K562 (cell line): ENCODE data around the gene SERPINB7. TPM values are rescaled to one million over a fixed set of nuclear protein-coding genes. Genes with fewer than 3 reads are reported as not detected.

Experiments
- ATAC-seq: fragments of 200-7000 bp; cut with Tn5 transposase; 3 replicates; pipeline ENCODE4 v1.9.1; 2020; ENCODE audit warnings: moderate library complexity
- BruUV-seq: library from RNA; stranded (reverse); fragments of 400-500 nt; replicated peaks from 2 replicates; lab custom pipeline; 2021; lab: Mats Ljungman, UMichigan
- CTCF ChIA-PET: fragments of 300-600 bp; formaldehyde crosslinking; extraction: SDS; loops from one replicate; lab custom pipeline; 2021; ENCODE audit warnings: low intra/inter-chr PET ratio; lab: Yijun Ruan, JAX
- POLR2A ChIA-PET: fragments of 300-600, 350-650 bp; sonication (Branson Sonifier 250); formaldehyde crosslinking; extraction: SDS; loops from one replicate; lab custom pipeline; 2021; ENCODE audit warnings: antibody characterized with exemption, inconsistent platforms; lab: Yijun Ruan, JAX
- DNase-seq, 4 experiments: peaks; one replicate each; pipeline versions ENCODE4 v3.0.0 to v3.0.0-alpha.2; 2011 to 2018; ENCODE audit warnings: low spot score in 3 of 4, mixed read lengths in 3 of 4; ENCODE audit errors: extremely low read depth in 1 of 4
- FAIRE-seq: peaks from 2 replicates; lab custom pipeline; 2011; peaks lifted over from hg19 to GRCh38; lab: Jason Lieb, UNC
- H2AFZ ChIP-seq: 2 replicates; pipeline ENCODE4 v1.6.0; 2011; ENCODE audit warnings: low read depth, low read length, control low read depth, inconsistent platforms
- H3K27ac ChIP-seq: fragments of 200-600 bp; 3 replicates; pipeline ENCODE4 v1.8.0; 2011; ENCODE audit warnings: low read depth, mild to moderate bottlenecking, control low read depth, inconsistent platforms, low read length, moderate library complexity, mixed read lengths; ENCODE audit errors: extremely low read depth
- H3K27me3 ChIP-seq, 2 experiments: fragments of 300-600 bp in 1 of 2; 2 replicates in 1 of 2; 3 replicates in 1 of 2; pipeline versions ENCODE4 v1.6.0 to v1.8.0; 2011; ENCODE audit warnings: inconsistent platforms in 2 of 2, low read length in 2 of 2, mild to moderate bottlenecking in 1 of 2, mixed read lengths in 1 of 2, moderate library complexity in 1 of 2; ENCODE audit not compliant: control insufficient read depth in 2 of 2, insufficient read depth in 2 of 2
- H3K36me3 ChIP-seq: fragments of 300-600 bp; 3 replicates; pipeline ENCODE4 v1.8.0; 2011; ENCODE audit warnings: mild to moderate bottlenecking, low read length, inconsistent platforms; ENCODE audit not compliant: control insufficient read depth, insufficient read depth
- H3K4me1 ChIP-seq, 2 experiments: fragments of 200-600 bp in 1 of 2; replicated peaks in 1 of 2; 2 replicates in 1 of 2; 3 replicates in 1 of 2; pipeline versions ENCODE4 v1.5.1 to v1.8.0; 2011; ENCODE audit warnings: inconsistent platforms in 2 of 2, low read length in 2 of 2, mild to moderate bottlenecking in 1 of 2, mixed read lengths in 1 of 2, moderate library complexity in 1 of 2; ENCODE audit not compliant: control insufficient read depth in 2 of 2, insufficient read depth in 2 of 2
- H3K4me2 ChIP-seq: 2 replicates; pipeline ENCODE4 v1.6.1; 2011; ENCODE audit warnings: low read length, control low read depth, inconsistent platforms, mixed read lengths; ENCODE audit not compliant: insufficient read depth
- H3K4me3 ChIP-seq: fragments of 200-600 bp; sonication (generic), shearing (Covaris generic); 2 replicates; pipeline ENCODE4 v1.5.1; 2016; ENCODE audit warnings: control low read depth, inconsistent platforms
- H3K79me2 ChIP-seq: fragments of 200-600 bp; 3 replicates; pipeline ENCODE4 v1.8.0; 2011; ENCODE audit warnings: low read length, inconsistent platforms; ENCODE audit not compliant: control insufficient read depth, insufficient read depth
- H3K9ac ChIP-seq, 2 experiments: 2 replicates each; pipeline versions ENCODE4 v1.6.0 to v1.6.1; 2011; ENCODE audit warnings: low read depth in 2 of 2, low read length in 2 of 2, control low read depth in 1 of 2, inconsistent platforms in 1 of 2, mild to moderate bottlenecking in 1 of 2, mixed read lengths in 1 of 2; ENCODE audit not compliant: insufficient read depth in 1 of 2
- H3K9me1 ChIP-seq: one replicate; pipeline ENCODE4 v1.6.0; 2011; ENCODE audit warnings: inconsistent platforms, mild to moderate bottlenecking, low read length, moderate library complexity; ENCODE audit not compliant: control insufficient read depth, insufficient read depth
- H3K9me3 ChIP-seq: replicated peaks from 2 replicates; pipeline ENCODE4 v1.5.1; 2011; ENCODE audit warnings: low read depth, low read length, inconsistent platforms; ENCODE audit not compliant: control insufficient read depth, insufficient read depth
- H4K20me1 ChIP-seq: replicated peaks from 2 replicates; pipeline ENCODE4 v1.6.1; 2011; ENCODE audit warnings: low read length, inconsistent platforms, mixed read lengths; ENCODE audit not compliant: control insufficient read depth, insufficient read depth
- BRD9 ChIP-seq: fragments of 450-650 bp; IDR thresholded peaks from 2 replicates; pipeline ENCODE4 v1.6.1; 2018; ENCODE audit warnings: low read depth; ENCODE audit not compliant: partially characterized antibody
- CAMTA2 ChIP-seq: fragments of 250-450 bp; sonication (Bioruptor Pico); conservative IDR thresholded peaks from 2 replicates; pipeline ENCODE4 v1.5.1; 2022
- CHD4 ChIP-seq: fragments of 200-600 bp; sonication (generic); IDR thresholded peaks from 3 replicates; pipeline ENCODE4 v1.6.1; 2012; ENCODE audit warnings: low read depth, mild to moderate bottlenecking, mixed read lengths, low read length, inconsistent platforms; ENCODE audit not compliant: insufficient read depth, insufficient replicate concordance, poor library complexity, severe bottlenecking
- E2F3 ChIP-seq: fragments of 250-450 bp; sonication (Bioruptor Pico); IDR thresholded peaks from 2 replicates; pipeline ENCODE4 v1.4.0; 2020; ENCODE audit warnings: mild to moderate bottlenecking
- MLX ChIP-seq, 2 experiments: fragments of 450-650 bp in 1 of 2; sonication (generic) in 1 of 2; formaldehyde crosslinking; conservative IDR thresholded peaks; 2 replicates each; pipeline versions ENCODE4 v1.4.0 to v1.8.1; 2020 to 2022; ENCODE audit warnings: mild to moderate bottlenecking in 1 of 2, missing genetic modification reagents in 1 of 2
- SMARCA5 ChIP-seq: fragments of 450-650 bp; IDR thresholded peaks from 2 replicates; pipeline ENCODE4 v1.6.1; 2016
- SP1 ChIP-seq: sonication (generic); formaldehyde crosslinking; IDR thresholded peaks from 2 replicates; pipeline ENCODE4 v1.8.1; 2022; ENCODE audit warnings: mild to moderate bottlenecking, missing genetic modification reagents
- TCF7 ChIP-seq: sonication (generic); IDR thresholded peaks from 2 replicates; pipeline ENCODE4 v1.6.1; 2016; ENCODE audit warnings: antibody characterized with exemption, borderline replicate concordance
- ZNF609 ChIP-seq: sonication (generic); formaldehyde crosslinking; IDR thresholded peaks from 2 replicates; pipeline ENCODE4 v1.8.1; 2023; ENCODE audit warnings: missing genetic modification reagents, mild to moderate bottlenecking, borderline replicate concordance
- WGBS: fragments of 100-300 bp; shearing (Covaris generic); methylation state at CpG from one replicate; pipeline ENCODE4 v1.1.6; 2016; ENCODE audit warnings: low coverage, mixed read lengths; ENCODE audit not compliant: insufficient coverage; ENCODE audit errors: missing lambda C conversion rate; 5-methylcytosine and 5-hydroxymethylcytosine counted together
- in situ Hi-C: fragments of 300-500 bp; cut with MboI; formaldehyde crosslinking; loops from 4 replicates; pipeline ENCODE4 v1.15.0; 2018; ENCODE audit warnings: inconsistent platforms, mixed read lengths
- intact Hi-C: fragments of 100-400 bp; cut with micrococcal nuclease; formaldehyde crosslinking; loops from 2 replicates; pipeline ENCODE4 v1.14.2; 2022
- polyA plus RNA-seq, 8 experiments: library from polyadenylated mRNA; depleted of rRNA in 4 of 8; stranded (reverse) in 5 of 8; unstranded in 3 of 8; fragments of >200 nt; fragmentation: Nextera tagmentation in 2 of 8; fragmentation: Illumina TruSeq in 1 of 8; extraction: Ambion mirVana in 2 of 8; extraction: Trizol in 1 of 8; gene quantifications; 2 replicates each; pipeline versions ENCODE4 v1.2.1 to v1.2.3, GENCODE V29; 2011 to 2014; ENCODE audit warnings: inconsistent platforms in 1 of 8, missing spikeins in 1 of 8
- total RNA-seq, 7 experiments: library from RNA; depleted of rRNA in 6 of 7; stranded (reverse); fragments of >200 nt in 6 of 7; fragmentation: Illumina TruSeq in 2 of 7; extraction: Trizol in 2 of 7; gene quantifications; 2 replicates each; pipeline versions ENCODE4 v1.2.1 to v1.2.3, GENCODE V29; 2011 to 2021; ENCODE audit warnings: low replicate concordance in 1 of 7
- TF ChIP-seq, protein P1 (sequence below): sonication (generic); IDR thresholded peaks from 2 replicates; pipeline ENCODE4 v1.6.1; 2016

The SERPINB7 gene
- total and polyA plus RNA-seq, 9 of the 15 experiments (the other 6 are each of a cell fraction or from before 2014, with no cell fraction given), result not detected

DNA sequence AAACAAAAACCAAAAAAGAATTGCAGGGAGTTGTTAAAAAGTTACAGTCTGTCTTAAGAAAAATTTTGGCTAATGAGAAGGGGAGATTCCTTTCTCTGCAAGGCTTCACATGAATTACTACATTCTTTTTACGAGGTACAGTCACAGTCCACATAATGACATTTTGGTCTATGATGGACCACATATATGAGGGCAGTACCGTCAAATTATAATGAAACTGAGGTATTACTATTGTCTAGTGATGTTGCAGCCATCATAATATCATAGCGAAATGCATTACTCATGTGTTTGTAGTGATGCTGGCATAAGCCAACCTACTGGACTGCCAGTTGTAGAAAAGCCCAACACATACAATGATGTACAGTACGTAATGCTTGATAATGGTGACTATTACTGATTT, 12.5 kb downstream of the SERPINB7 start:
- in situ Hi-C loops (no loop called here), intact Hi-C loops (no loop called here)
- Histone ChIP-seq H3K79me2 (no peaks in the 10 kb centered on the region), H3K9me1 (no peaks in the 10 kb centered on the region), H3K9ac (no peak overlapping the region), H2AFZ (no peak overlapping the region), H3K9me3 (no peaks in the 10 kb centered on the region), H3K4me1 (no peaks in the 10 kb centered on the region), H3K36me3 (no peaks in the 10 kb centered on the region), H3K27me3 (no peaks in the 10 kb centered on the region), H3K27ac (no peak overlapping the region), H3K4me3 (no peak overlapping the region), H4K20me1 (no peaks in the 10 kb centered on the region), H3K4me2 (no peak overlapping the region)
- ChIA-PET CTCF (no interaction called here), POLR2A (no interaction called here)
- DNase-seq (no peak), FAIRE-seq (no peak), ATAC-seq (no peak)
- WGBS, result 2% methylated on average over 4 of the region's 4 CpGs
- BruUV-seq, result no TSS peak
- TF ChIP-seq E2F3, result no peak
- no peak for TF ChIP-seq BRD9
- TF ChIP-seq, protein P1, sequence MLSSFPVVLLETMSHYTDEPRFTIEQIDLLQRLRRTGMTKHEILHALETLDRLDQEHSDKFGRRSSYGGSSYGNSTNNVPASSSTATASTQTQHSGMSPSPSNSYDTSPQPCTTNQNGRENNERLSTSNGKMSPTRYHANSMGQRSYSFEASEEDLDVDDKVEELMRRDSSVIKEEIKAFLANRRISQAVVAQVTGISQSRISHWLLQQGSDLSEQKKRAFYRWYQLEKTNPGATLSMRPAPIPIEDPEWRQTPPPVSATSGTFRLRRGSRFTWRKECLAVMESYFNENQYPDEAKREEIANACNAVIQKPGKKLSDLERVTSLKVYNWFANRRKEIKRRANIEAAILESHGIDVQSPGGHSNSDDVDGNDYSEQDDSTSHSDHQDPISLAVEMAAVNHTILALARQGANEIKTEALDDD, result no peak
- no peak for TF ChIP-seq SMARCA5
- TF ChIP-seq ZNF609, result no peak
- no peak for TF ChIP-seq SP1
- no peak for TF ChIP-seq MLX (CRISPR knock-in tag; conservative IDR thresholded peaks at IDR 0.05)
- no peak for TF ChIP-seq TCF7
- no peak for TF ChIP-seq CHD4
- TF ChIP-seq CAMTA2 (CRISPR knock-in tag), result no peak
